HS-27A (cell line): ENCODE measurements around the gene DNAI2.

Experiments used
- DNase-seq: peaks from one replicate; pipeline ENCODE4 v3.0.0-alpha.2; 2012; ENCODE audit warnings: low read depth, missing footprints

DNAI2 gene

GRCh38 chr17:74361230-74362068, 87.4 kb downstream of the DNAI2 start, which contains the start of gene BTBD17:
Gene BTBD17, minus strand, starts transcription at chr17:74361868. Its CDS starts 49 bp downstream, at chr17:74361819.
- DNase-seq, result no peak

- no peak for DNase-seq
These were observed 88.0 kb downstream of the DNAI2 start for GRCh38 chr17:74362069-74362405.

DNA sequence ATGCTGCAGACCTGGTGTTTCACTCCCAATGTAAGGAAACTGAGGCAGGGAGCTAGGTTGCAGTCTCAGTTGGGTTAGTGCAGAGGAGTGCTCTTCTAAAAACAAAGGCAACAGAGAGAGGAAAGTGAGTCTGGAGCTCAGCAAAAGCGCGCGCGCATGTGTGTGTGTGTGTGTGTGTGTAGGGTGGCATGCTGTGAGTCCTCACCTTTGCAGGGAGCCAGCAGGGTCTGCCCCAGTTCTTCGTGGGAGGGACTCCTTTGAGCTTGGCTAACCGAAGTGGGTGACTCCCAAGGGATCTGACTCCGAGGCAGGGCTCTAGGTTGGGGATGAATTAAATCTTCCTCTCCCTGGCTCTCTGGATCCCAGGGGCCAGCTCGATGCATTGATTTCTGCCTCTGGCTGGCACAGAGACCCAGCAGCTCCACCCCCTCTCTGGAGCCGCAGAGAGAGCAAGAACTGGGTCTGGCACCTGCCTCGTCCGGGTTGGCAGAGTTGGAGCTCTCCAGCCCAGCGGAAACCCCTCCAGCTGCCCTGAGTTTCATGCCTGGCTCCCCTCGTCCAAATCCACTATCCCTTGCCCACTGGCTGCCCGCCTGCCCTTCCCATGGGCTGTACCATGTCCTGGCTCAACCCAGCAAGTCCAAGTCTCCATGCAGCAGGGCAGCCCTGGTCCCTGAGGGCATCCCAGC, 88.9 kb downstream of the DNAI2 start:
- DNase-seq, result no peak
